GM12872 (cell line): ENCODE data around the gene ADAMTSL2.

Source experiments
- TF ChIP-seq, protein P1 (sequence below): IDR thresholded peaks from 3 replicates; pipeline ENCODE4 v1.5.1; 2011; ENCODE audit warnings: low read depth, mild to moderate bottlenecking, low read length, moderate library complexity; ENCODE audit not compliant: insufficient read depth

Gene ADAMTSL2

GRCh38 chr9:133495327-133496293, 38.9 kb upstream of the ADAMTSL2 start:
- TF ChIP-seq, protein P1, sequence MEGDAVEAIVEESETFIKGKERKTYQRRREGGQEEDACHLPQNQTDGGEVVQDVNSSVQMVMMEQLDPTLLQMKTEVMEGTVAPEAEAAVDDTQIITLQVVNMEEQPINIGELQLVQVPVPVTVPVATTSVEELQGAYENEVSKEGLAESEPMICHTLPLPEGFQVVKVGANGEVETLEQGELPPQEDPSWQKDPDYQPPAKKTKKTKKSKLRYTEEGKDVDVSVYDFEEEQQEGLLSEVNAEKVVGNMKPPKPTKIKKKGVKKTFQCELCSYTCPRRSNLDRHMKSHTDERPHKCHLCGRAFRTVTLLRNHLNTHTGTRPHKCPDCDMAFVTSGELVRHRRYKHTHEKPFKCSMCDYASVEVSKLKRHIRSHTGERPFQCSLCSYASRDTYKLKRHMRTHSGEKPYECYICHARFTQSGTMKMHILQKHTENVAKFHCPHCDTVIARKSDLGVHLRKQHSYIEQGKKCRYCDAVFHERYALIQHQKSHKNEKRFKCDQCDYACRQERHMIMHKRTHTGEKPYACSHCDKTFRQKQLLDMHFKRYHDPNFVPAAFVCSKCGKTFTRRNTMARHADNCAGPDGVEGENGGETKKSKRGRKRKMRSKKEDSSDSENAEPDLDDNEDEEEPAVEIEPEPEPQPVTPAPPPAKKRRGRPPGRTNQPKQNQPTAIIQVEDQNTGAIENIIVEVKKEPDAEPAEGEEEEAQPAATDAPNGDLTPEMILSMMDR, result no peak

GRCh38 chr9:133496861-133497842, 37.4 kb upstream of the ADAMTSL2 start:
- TF ChIP-seq, protein P1, result no peak

DNA sequence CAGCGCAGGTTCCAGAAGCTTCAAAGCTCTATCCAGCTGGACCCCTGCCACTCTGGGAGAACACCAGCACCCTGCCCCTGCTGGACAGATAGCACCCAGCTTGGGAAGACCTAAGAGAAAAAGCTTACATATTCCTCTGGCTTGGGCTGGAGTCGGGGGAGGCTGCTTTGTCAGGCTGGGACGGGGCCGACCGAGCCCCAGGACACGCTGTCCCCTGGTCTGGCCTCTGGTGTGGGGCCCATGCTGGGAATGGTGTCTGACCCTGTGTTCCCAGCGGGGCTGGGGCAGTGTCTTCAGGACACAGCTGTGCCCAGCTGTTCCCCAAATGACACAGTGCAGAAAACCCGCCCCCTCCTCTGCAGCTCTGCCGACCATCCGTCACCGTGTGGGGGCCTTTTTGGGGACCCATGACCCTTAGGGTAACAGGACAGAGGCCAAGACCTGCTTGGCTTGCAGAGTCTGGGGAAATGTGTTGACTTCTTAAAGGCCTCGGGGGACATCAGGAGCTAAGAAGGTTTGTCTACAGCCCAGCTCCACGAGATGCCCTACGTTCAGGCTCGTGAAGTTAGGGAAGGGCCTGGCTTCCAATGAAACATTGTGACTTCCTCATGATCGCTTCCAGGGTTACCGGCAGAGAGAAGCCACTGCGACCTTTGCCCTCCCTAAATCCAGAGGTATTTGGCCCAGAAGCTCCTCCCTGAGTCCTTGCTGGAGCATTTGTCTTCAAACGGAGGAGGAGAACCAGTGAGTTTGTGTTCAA, 35.2 kb upstream of the ADAMTSL2 start:
- TF ChIP-seq, protein P1, result no peak

DNA sequence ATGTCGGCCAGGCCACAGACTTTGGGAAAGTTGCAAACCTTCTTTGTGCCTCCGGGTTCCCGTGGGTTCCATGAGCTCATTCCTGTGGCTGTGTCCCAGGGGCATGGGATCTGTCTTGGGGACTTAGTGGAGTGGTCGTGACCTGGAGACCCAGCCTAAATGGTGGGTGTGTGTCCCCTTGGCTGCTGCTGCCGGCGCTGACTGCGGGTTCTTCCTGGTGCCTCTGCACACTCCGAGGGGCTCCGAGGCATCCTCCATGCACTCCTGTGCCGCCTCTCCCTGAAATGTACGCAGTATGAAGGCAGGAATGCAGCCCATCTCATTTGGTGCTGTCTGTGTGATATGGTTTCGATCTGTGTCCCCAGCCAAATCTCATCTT, 34.6 kb upstream of the ADAMTSL2 start:
- TF ChIP-seq, protein P1, result no peak

DNA sequence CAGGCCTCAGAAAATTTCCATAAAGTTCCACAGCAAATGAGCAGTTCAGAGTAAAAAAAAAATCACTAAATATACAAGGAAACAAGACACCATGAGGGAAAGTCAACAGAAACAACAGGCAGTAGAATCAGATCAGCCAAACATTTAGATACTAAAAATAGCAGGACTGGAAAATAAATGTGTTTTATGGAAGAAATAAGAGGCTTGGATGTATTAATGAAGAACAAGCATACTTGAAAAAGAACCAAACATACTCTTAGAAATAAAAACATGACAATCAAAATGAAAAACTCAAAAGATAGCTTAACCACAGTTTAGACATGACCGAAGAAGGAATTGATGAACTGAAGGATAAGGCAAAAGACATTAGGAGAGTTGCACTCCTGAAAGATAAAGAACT, 32.4 kb upstream of the ADAMTSL2 start:
- TF ChIP-seq, protein P1, result no peak

GRCh38 chr9:133505186-133505830, 29.2 kb upstream of the ADAMTSL2 start:
- TF ChIP-seq, protein P1, result no peak
